Right atrium auricular region (tissue), 2 donors: ENCODE measurements around the gene PTK7. TPM values are rescaled to one million over a fixed set of nuclear protein-coding genes. Genes with fewer than 3 reads are reported as not detected.
A peak's percentile ranks its signal among the peaks of the same experiment; 100 is the strongest.
"Not testable (repeated sequence)": the region's sequence is repeated elsewhere in the genome, so short reads cannot be mapped to it uniquely, and the experiment has no call there.

Experiments used
- DNase-seq: peaks from one replicate; pipeline ENCODE4 v3.0.0-alpha.2; 2019; ENCODE audit warnings: low spot score
- H3K27ac ChIP-seq, 2 donors: fragments of 200-600 bp; sonication (generic); 1 replicate in 1 of 2; 2 replicates in 1 of 2; pipeline ENCODE4 v1.5.1; 2016 to 2019
- H3K27me3 ChIP-seq, 2 donors: fragments of 200-600 bp; sonication (generic); one replicate each; pipeline versions ENCODE4 v1.5.1 to v1.6.0; 2017 to 2019
- H3K36me3 ChIP-seq: fragments of 200-600 bp; sonication (generic); one replicate; pipeline ENCODE4 v1.5.1; 2016
- H3K4me1 ChIP-seq, 2 donors: fragments of 200-600 bp; sonication (generic); one replicate each; pipeline versions ENCODE4 v1.5.1 to v1.6.0; 2017 to 2019
- H3K4me3 ChIP-seq, 2 donors: fragments of 200-600 bp; sonication (generic); 1 replicate in 1 of 2; 2 replicates in 1 of 2; pipeline ENCODE4 v1.5.1; 2017 to 2019; ENCODE audit warnings: mild to moderate bottlenecking in 1 of 2, moderate library complexity in 1 of 2
- H3K9me3 ChIP-seq, 2 donors: fragments of 200-600 bp; sonication (generic); one replicate each; pipeline ENCODE4 v1.5.1; 2019
- total RNA-seq, 2 donors: library from RNA; depleted of rRNA; stranded (reverse); fragments of >200 nt; gene quantifications; one replicate each; pipeline ENCODE4 v1.1.0, GENCODE V29; 2016
- TF ChIP-seq, protein P1 (sequence below), 2 donors: fragments of 200-600 bp; sonication (generic); IDR thresholded peaks; one replicate each; pipeline ENCODE4 v1.5.1; 2019; ENCODE audit warnings: antibody characterized with exemption in 2 of 2

The PTK7 gene
- total RNA-seq, 2 donors from 2014 or later = 4.5 to 12.7 TPM

GRCh38 chr6:43113431-43114260 lies 37.5 kb downstream of the PTK7 start:
- H3K4me3 ChIP-seq = no peak overlapping the region
- H3K9me3 ChIP-seq = no peaks in the 10 kb centered on the region
- no peaks in the 10 kb centered on the region for H3K27me3 ChIP-seq
- H3K27ac ChIP-seq = peak overlapping the region in 1 of 2 donors; percentile 15
- no peak for DNase-seq
- H3K4me1 ChIP-seq = no peaks in the 10 kb centered on the region
- TF ChIP-seq, protein P1, sequence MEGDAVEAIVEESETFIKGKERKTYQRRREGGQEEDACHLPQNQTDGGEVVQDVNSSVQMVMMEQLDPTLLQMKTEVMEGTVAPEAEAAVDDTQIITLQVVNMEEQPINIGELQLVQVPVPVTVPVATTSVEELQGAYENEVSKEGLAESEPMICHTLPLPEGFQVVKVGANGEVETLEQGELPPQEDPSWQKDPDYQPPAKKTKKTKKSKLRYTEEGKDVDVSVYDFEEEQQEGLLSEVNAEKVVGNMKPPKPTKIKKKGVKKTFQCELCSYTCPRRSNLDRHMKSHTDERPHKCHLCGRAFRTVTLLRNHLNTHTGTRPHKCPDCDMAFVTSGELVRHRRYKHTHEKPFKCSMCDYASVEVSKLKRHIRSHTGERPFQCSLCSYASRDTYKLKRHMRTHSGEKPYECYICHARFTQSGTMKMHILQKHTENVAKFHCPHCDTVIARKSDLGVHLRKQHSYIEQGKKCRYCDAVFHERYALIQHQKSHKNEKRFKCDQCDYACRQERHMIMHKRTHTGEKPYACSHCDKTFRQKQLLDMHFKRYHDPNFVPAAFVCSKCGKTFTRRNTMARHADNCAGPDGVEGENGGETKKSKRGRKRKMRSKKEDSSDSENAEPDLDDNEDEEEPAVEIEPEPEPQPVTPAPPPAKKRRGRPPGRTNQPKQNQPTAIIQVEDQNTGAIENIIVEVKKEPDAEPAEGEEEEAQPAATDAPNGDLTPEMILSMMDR (IDR thresholded peaks at IDR 0.05) = no peak
- no peaks in the 10 kb centered on the region for H3K36me3 ChIP-seq

DNA sequence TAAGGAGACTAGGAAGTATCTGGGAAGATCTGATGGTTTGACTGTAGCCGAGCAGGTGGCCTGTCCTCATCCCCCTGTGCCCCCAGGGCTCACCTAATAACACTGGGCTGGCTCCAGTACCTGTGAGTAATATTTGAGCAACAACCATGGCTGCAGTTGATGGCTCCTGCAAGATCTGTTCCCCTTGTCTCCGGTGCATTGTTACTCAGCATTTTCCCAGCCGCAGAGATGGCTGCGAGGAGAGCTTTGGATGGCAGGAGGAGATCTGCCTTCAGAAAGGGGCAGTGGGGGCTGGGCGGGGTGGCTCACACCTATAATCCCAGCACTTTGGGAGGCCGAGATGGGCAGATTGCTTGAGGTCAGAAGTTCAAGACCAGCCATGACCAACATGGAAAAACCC lies 39.3 kb downstream of the PTK7 start:
- H3K27ac ChIP-seq = no peak overlapping the region
- no peak overlapping the region for H3K4me3 ChIP-seq
- no peaks in the 10 kb centered on the region for H3K9me3 ChIP-seq
- TF ChIP-seq, protein P1 (IDR thresholded peaks at IDR 0.05) = no peak
- no peaks in the 10 kb centered on the region for H3K36me3 ChIP-seq
- no peak for DNase-seq
- no peaks in the 10 kb centered on the region for H3K27me3 ChIP-seq
- no peaks in the 10 kb centered on the region for H3K4me1 ChIP-seq

DNA sequence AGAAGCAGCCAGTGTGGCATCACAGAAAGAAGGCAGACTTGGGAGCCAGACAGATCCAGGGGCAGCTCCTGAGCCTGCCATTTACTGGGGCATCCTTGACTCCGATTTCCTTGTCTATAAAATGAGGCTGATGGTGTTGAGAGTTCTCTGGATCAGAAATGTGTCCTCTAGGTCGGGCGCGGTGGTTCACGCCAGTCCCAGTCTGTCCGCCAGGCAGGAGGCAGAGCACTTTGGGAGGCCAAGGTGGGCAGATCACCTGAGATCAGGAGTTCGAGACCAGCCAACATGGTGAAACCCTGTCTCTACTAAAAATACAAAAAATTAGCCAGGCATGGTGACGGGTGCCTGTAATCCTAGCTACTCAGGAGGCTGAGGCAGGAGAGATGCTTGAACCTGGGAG lies 41.4 kb downstream of the PTK7 start:
- not testable (repeated sequence) for DNase-seq, H3K9me3 ChIP-seq, H3K27ac ChIP-seq, H3K36me3 ChIP-seq, H3K4me3 ChIP-seq, H3K27me3 ChIP-seq
- H3K4me1 ChIP-seq = peaks cover 0 to 10% of the 10 kb centered on the region in 2 donors

GRCh38 chr6:43119482-43119881 lies 43.4 kb downstream of the PTK7 start:
- H3K27me3 ChIP-seq = no peaks in the 10 kb centered on the region
- TF ChIP-seq, protein P1 (IDR thresholded peaks at IDR 0.05) = no peak
- no peak overlapping the region for H3K27ac ChIP-seq
- no peaks in the 10 kb centered on the region for H3K36me3 ChIP-seq
- no peak for DNase-seq
- H3K9me3 ChIP-seq = no peaks in the 10 kb centered on the region
- H3K4me3 ChIP-seq = no peak overlapping the region
- peaks cover 0 to 17% of the 10 kb centered on the region in 2 donors for H3K4me1 ChIP-seq

GRCh38 chr6:43120101-43120763 lies 44.1 kb downstream of the PTK7 start:
- Histone ChIP-seq H3K27me3 (no peaks in the 10 kb centered on the region), H3K4me1 (peaks cover 0 to 17% of the 10 kb centered on the region in 2 donors), H3K36me3 (no peaks in the 10 kb centered on the region), H3K4me3 (no peak overlapping the region), H3K27ac (peak overlapping the region in 1 of 2 donors; percentile 69), H3K9me3 (no peaks in the 10 kb centered on the region)
- TF ChIP-seq, protein P1 (IDR thresholded peaks at IDR 0.05) = no peak
- DNase-seq = no peak
